ENCODE data around the gene AKT1S1. TPM values are rescaled to one million over a fixed set of nuclear protein-coding genes. Genes with fewer than 3 reads are reported as not detected.

Gene AKT1S1
- total RNA-seq, 2 experiments from 2014 or later: 17.5 to 19.5 TPM

- TF ChIP-seq CTCF (IDR thresholded peaks at IDR 0.05): no peak
- H3K4me3 Mint-ChIP-seq: no peak overlapping the region
- H3K27ac Mint-ChIP-seq: no peak overlapping the region
- H3K9me3 Mint-ChIP-seq: no peaks in the 10 kb centered on the region
- H3K36me3 Mint-ChIP-seq (ENCODE audit: low read depth): peaks cover 40% of the 10 kb centered on the region
- ATAC-seq: no peak
- POLR2A ChIA-PET: no interaction called here
- intact Hi-C loops (cut with micrococcal nuclease): no loop called here
- CTCF ChIA-PET: interaction anchor here (2.1 kb wide), 1 partner anchor 10 kb away, joined by 10 read pairs; no protein-coding TSS in a partner anchor
- H3K4me1 Mint-ChIP-seq (ENCODE audit: low read depth): peaks cover 12% of the 10 kb centered on the region
- no peak for DNase-seq
- H3K27me3 Mint-ChIP-seq: no peaks in the 10 kb centered on the region
These were observed 3.2 kb upstream of the AKT1S1 start for GRCh38 chr19:49880162-49880869.

GRCh38 chr19:49879243-49879963 is 2.2 kb upstream of the AKT1S1 start:
- Mint-ChIP-seq H3K27ac (no peak overlapping the region), H3K27me3 (no peaks in the 10 kb centered on the region), H3K9me3 (no peaks in the 10 kb centered on the region), H3K4me1 (ENCODE audit: low read depth) (peaks cover 16% of the 10 kb centered on the region), H3K4me3 (no peak overlapping the region), H3K36me3 (ENCODE audit: low read depth) (peaks cover 35% of the 10 kb centered on the region)
- TF ChIP-seq CTCF (IDR thresholded peaks at IDR 0.05): no peak
- intact Hi-C loops (cut with micrococcal nuclease): loop anchor here (10.0 kb wide), 1 partner anchor 45 kb away; the partner anchor contains the start of genes ATF5 and NUP62
- no peak for ATAC-seq
- ChIA-PET POLR2A (interaction anchor here (0.8 kb wide), 1 partner anchor 11 kb away, joined by 3 read pairs; no protein-coding TSS in a partner anchor), CTCF (interaction anchor here (1.1 kb wide), 1 partner anchor 11 kb away, joined by 4 read pairs; no protein-coding TSS in a partner anchor)
- DNase-seq: no peak

GRCh38 chr19:49878744-49879070 is 1.6 kb upstream of the AKT1S1 start:
- Mint-ChIP-seq H3K27ac (no peak overlapping the region), H3K4me3 (no peak overlapping the region), H3K9me3 (no peaks in the 10 kb centered on the region), H3K4me1 (ENCODE audit: low read depth) (peaks cover 16% of the 10 kb centered on the region), H3K27me3 (no peaks in the 10 kb centered on the region), H3K36me3 (ENCODE audit: low read depth) (peaks cover 31% of the 10 kb centered on the region)
- no peak for TF ChIP-seq CTCF (IDR thresholded peaks at IDR 0.05)
- DNase-seq (no peak), ATAC-seq (no peak)
- ChIA-PET CTCF (interaction anchor here (1.1 kb wide), 1 partner anchor 11 kb away, joined by 4 read pairs; no protein-coding TSS in a partner anchor), POLR2A (interaction anchor here (0.8 to 1.9 kb wide), 2 partner anchors 11 to 28 kb away, joined by 3 to 6 read pairs; partner anchors contain the start of gene PTOV1)
- intact Hi-C loops (cut with micrococcal nuclease): loop anchor here (10.0 kb wide), 1 partner anchor 46 kb away; the partner anchor contains the start of genes ATF5 and NUP62

GRCh38 chr19:49877879-49878743 is 956 bp upstream of the AKT1S1 start:
- Mint-ChIP-seq H3K27ac (no peak overlapping the region), H3K27me3 (no peaks in the 10 kb centered on the region), H3K4me3 (no peak overlapping the region), H3K9me3 (no peaks in the 10 kb centered on the region), H3K4me1 (ENCODE audit: low read depth) (peaks cover 16% of the 10 kb centered on the region), H3K36me3 (ENCODE audit: low read depth) (peaks cover 26% of the 10 kb centered on the region)
- TF ChIP-seq CTCF (IDR thresholded peaks at IDR 0.05): no peak
- CTCF ChIA-PET: interaction anchor here (1.2 kb wide), 1 partner anchor 11 kb away, joined by 4 read pairs; no protein-coding TSS in a partner anchor
- POLR2A ChIA-PET: interaction anchor here (1.2 to 2.0 kb wide), 8 partner anchors 9 to 202 kb away, joined by 3 to 10 read pairs (median 6); partner anchors contain the start of genes ATF5, FUZ, IL4I1 and NUP62
- intact Hi-C loops (cut with micrococcal nuclease): loop anchor here (10.0 kb wide), 1 partner anchor 47 kb away; the partner anchor contains the start of genes ATF5 and NUP62
- ATAC-seq (peak; percentile 79), DNase-seq (peak; percentile 99)
